ENCODE data around the gene PPCDC. TPM values are rescaled to one million over a fixed set of nuclear protein-coding genes. Genes with fewer than 3 reads are reported as not detected.

The PPCDC gene
- total RNA-seq, 3 donors from 2014 or later (not counting 1 experiment from before 2014, with no cell fraction given), result 21.3 to 32.3 (median 27.0) TPM

DNA sequence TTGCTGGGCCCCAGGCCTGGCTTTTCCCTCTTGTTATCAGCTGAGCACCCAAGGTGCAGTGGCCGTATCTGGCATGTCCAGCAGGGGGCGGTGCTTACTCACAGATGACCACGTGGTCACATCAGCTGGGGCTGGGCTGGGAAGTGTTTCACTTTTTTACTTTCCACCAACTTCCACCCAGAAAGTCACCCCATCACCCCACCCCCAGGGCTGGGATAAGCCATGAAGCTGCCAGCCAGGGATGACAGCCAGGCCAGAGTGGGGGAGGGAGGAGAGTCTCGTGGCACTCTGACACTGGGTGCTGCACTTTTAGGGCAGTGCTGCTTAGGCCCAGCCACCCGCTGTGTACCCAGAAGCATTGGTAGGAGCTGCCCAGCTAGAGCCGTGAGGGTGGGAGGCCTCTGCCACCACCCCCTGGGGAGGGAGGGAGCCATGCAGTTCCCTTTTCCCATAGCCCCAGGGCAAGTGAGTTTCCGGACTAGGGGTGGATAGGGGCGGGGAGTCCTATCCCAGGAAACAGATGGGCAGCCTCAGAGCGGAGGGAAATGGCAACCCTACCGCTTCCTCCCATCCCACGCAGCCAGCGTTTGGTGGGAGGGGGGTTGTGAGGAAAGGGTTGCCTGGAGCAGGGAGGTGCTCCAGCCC lies 6.1 kb downstream of the PPCDC start:
- Mint-ChIP-seq H3K36me3 (no peaks in the 10 kb centered on the region), H3K27me3 (ENCODE audit: low read depth in 2 of 2) (no peaks in the 10 kb centered on the region), H3K4me1 (peaks cover 12 to 17% of the 10 kb centered on the region in 2 donors), H3K4me3 (no peak overlapping the region), H3K9me3 (no peaks in the 10 kb centered on the region), H3K27ac (peak overlapping the region in 1 of 2 donors; percentile 39)
- peak; percentile 90 to 99 (median 98) for ATAC-seq
- Histone ChIP-seq H3K27ac (ENCODE audit: low read length) (no peak overlapping the region), H3K9me3 (ENCODE audit: control insufficient read depth, insufficient read depth, low read length) (no peaks in the 10 kb centered on the region), H3K4me3 (ENCODE audit: low read length) (no peak overlapping the region), H3K4me1 (ENCODE audit: control insufficient read depth, insufficient read depth, low read length) (peaks cover 31% of the 10 kb centered on the region), H3K36me3 (ENCODE audit: control insufficient read depth, insufficient read depth, low read length) (peaks cover 3% of the 10 kb centered on the region), H3K27me3 (ENCODE audit: control insufficient read depth, insufficient read depth, low read length) (no peaks in the 10 kb centered on the region)
- DNase-seq, result peak; percentile 89 to 92
- TF ChIP-seq, protein P1, sequence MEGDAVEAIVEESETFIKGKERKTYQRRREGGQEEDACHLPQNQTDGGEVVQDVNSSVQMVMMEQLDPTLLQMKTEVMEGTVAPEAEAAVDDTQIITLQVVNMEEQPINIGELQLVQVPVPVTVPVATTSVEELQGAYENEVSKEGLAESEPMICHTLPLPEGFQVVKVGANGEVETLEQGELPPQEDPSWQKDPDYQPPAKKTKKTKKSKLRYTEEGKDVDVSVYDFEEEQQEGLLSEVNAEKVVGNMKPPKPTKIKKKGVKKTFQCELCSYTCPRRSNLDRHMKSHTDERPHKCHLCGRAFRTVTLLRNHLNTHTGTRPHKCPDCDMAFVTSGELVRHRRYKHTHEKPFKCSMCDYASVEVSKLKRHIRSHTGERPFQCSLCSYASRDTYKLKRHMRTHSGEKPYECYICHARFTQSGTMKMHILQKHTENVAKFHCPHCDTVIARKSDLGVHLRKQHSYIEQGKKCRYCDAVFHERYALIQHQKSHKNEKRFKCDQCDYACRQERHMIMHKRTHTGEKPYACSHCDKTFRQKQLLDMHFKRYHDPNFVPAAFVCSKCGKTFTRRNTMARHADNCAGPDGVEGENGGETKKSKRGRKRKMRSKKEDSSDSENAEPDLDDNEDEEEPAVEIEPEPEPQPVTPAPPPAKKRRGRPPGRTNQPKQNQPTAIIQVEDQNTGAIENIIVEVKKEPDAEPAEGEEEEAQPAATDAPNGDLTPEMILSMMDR (IDR thresholded peaks at IDR 0.05), result peak; percentile 92
- intact Hi-C loops (cut with micrococcal nuclease), result loop anchor here (1.0 to 2.0 kb wide), 2 partner anchors 13 to 175 kb away; no protein-coding TSS in a partner anchor
- WGBS (ENCODE audit: insufficient coverage), result 42% methylated on average over 12 of the region's 12 CpGs

DNA sequence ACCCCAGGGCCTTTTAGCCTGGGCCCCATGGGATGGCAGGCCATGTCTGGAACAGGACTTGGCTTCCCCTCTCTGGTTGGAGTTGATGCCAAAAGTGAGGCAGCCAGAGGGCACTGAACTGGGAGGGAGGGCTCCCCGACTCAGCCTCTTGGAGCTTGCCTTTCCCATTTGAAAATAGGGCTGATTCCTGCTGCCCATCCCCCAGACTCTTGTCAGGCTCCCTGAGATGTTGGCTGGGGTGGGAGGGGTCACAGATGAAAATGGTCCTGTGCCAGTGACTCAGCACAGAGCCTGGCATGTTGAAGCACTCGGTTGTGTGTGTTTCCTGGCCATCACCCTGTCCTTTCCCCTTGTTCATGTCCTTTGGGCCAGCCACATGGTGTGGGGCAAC lies 6.6 kb downstream of the PPCDC start:
- intact Hi-C loops (cut with micrococcal nuclease), result no loop called here

DNA sequence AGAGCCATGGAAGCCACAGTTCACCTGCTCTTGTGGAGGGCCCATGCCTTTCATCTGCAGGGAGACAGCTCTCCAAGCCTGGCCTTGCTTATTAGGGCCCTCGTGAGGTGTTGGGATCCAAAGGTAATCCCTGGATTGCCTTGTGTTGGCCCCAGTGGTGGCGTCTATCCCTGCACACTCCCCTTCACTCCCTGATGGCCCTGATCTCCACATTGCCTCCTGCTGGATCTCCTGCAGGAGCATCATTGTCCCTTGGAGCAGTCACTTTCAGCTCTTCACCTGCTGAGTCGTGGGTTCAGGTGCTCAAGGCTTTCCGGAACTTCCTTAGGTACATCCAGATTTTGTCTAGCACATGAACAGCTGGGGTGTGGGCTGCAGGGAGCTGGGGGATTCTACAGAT lies 7.0 kb downstream of the PPCDC start:
- DNase-seq, result no peak
- no peaks in the 10 kb centered on the region for H3K9me3 Mint-ChIP-seq
- H3K27me3 Mint-ChIP-seq (ENCODE audit: low read depth in 2 of 2), result no peaks in the 10 kb centered on the region
- H3K4me1 Mint-ChIP-seq, result peaks cover 8% of the 10 kb centered on the region in 2 donors
- no peak for ATAC-seq
- Histone ChIP-seq H3K27ac (ENCODE audit: low read length) (no peak overlapping the region), H3K4me1 (ENCODE audit: control insufficient read depth, insufficient read depth, low read length) (peaks cover 27% of the 10 kb centered on the region), H3K36me3 (ENCODE audit: control insufficient read depth, insufficient read depth, low read length) (peaks cover 3% of the 10 kb centered on the region), H3K4me3 (ENCODE audit: low read length) (no peak overlapping the region), H3K27me3 (ENCODE audit: control insufficient read depth, insufficient read depth, low read length) (no peaks in the 10 kb centered on the region), H3K9me3 (ENCODE audit: control insufficient read depth, insufficient read depth, low read length) (no peaks in the 10 kb centered on the region)
- TF ChIP-seq, protein P1 (IDR thresholded peaks at IDR 0.05), result no peak
- H3K27ac Mint-ChIP-seq, result no peak overlapping the region
- 92% methylated on average over 4 of the region's 4 CpGs for WGBS (ENCODE audit: insufficient coverage)
- H3K36me3 Mint-ChIP-seq, result no peaks in the 10 kb centered on the region
- intact Hi-C loops (cut with micrococcal nuclease), result no loop called here
- H3K4me3 Mint-ChIP-seq, result no peak overlapping the region

More for the DNA sequence above, 6.6 kb downstream of the PPCDC start:
- Histone ChIP-seq H3K4me1 (ENCODE audit: control insufficient read depth, insufficient read depth, low read length) (peaks cover 27% of the 10 kb centered on the region), H3K9me3 (ENCODE audit: control insufficient read depth, insufficient read depth, low read length) (no peaks in the 10 kb centered on the region), H3K4me3 (ENCODE audit: low read length) (no peak overlapping the region), H3K27ac (ENCODE audit: low read length) (no peak overlapping the region), H3K36me3 (ENCODE audit: control insufficient read depth, insufficient read depth, low read length) (peaks cover 3% of the 10 kb centered on the region), H3K27me3 (ENCODE audit: control insufficient read depth, insufficient read depth, low read length) (no peaks in the 10 kb centered on the region)
- WGBS (ENCODE audit: insufficient coverage), result 63% methylated on average over 2 of the region's 2 CpGs
- ATAC-seq (no peak), DNase-seq (no peak)
- H3K36me3 Mint-ChIP-seq, result no peaks in the 10 kb centered on the region
- H3K4me1 Mint-ChIP-seq, result peaks cover 12% of the 10 kb centered on the region in 2 donors
- no peak overlapping the region for H3K4me3 Mint-ChIP-seq
- H3K27ac Mint-ChIP-seq, result no peak overlapping the region
- no peaks in the 10 kb centered on the region for H3K9me3 Mint-ChIP-seq
- no peaks in the 10 kb centered on the region for H3K27me3 Mint-ChIP-seq (ENCODE audit: low read depth in 2 of 2)
- TF ChIP-seq, protein P1 (IDR thresholded peaks at IDR 0.05), result no peak

DNA sequence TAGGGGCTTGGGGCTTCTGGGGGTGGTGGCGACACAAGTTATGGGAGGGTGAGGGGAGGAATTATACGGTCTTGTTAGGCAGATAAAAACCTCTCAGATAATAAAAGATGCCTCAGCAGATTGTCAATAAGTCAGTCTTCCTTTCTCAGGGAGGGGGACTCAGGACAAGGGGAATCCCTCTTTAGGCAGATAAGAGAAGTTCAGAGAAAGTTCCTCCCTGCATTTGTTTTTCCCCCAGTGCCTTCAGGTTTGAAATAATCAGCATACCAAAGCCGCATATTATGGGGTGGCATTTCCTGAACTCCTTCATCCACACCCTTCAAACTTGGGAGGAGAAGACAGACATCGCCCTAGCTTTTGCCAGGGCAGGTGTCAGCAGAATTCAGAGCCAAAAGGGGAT lies 8.5 kb downstream of the PPCDC start:
- Histone ChIP-seq H3K4me1 (ENCODE audit: control insufficient read depth, insufficient read depth, low read length) (peaks cover 27% of the 10 kb centered on the region), H3K4me3 (ENCODE audit: low read length) (no peak overlapping the region), H3K36me3 (ENCODE audit: control insufficient read depth, insufficient read depth, low read length) (peaks cover 3% of the 10 kb centered on the region), H3K9me3 (ENCODE audit: control insufficient read depth, insufficient read depth, low read length) (no peaks in the 10 kb centered on the region), H3K27me3 (ENCODE audit: control insufficient read depth, insufficient read depth, low read length) (no peaks in the 10 kb centered on the region), H3K27ac (ENCODE audit: low read length) (no peak overlapping the region)
- ATAC-seq (no peak), DNase-seq (no peak)
- TF ChIP-seq, protein P1 (IDR thresholded peaks at IDR 0.05), result no peak
- intact Hi-C loops (cut with micrococcal nuclease), result no loop called here
- Mint-ChIP-seq H3K36me3 (no peaks in the 10 kb centered on the region), H3K4me3 (no peak overlapping the region), H3K27ac (no peak overlapping the region), H3K9me3 (no peaks in the 10 kb centered on the region), H3K27me3 (ENCODE audit: low read depth in 2 of 2) (no peaks in the 10 kb centered on the region), H3K4me1 (peaks cover 12 to 14% of the 10 kb centered on the region in 2 donors)
- WGBS (ENCODE audit: insufficient coverage), result 44% methylated on average over 1 of the region's 4 CpGs

All from natural killer cell (primary cell).